Neuronal stem cell (in vitro differentiated cells): ENCODE data around the gene TIMM10.

ENCODE experiments used
- DNase-seq: peaks from one replicate; pipeline ENCODE4 v3.0.0-alpha.2; 2013; ENCODE audit warnings: low spot score
- H2AFZ ChIP-seq: one replicate; pipeline ENCODE4 v1.6.1; 2013; ENCODE audit warnings: mild to moderate bottlenecking, low read length, inconsistent platforms
- H2AK5ac ChIP-seq: 2 replicates; pipeline ENCODE4 v1.6.1; 2013; ENCODE audit warnings: low read depth, mild to moderate bottlenecking, inconsistent platforms, low read length, moderate library complexity, mixed read lengths
- H2BK120ac ChIP-seq: 2 replicates; pipeline ENCODE4 v1.6.1; 2013; ENCODE audit warnings: low read depth, mild to moderate bottlenecking, inconsistent platforms, low read length, moderate library complexity, mixed read lengths
- H2BK12ac ChIP-seq: one replicate; pipeline ENCODE4 v1.6.1; 2013; ENCODE audit warnings: low read length, inconsistent platforms
- H2BK15ac ChIP-seq: 2 replicates; pipeline ENCODE4 v1.6.1; 2013; ENCODE audit warnings: mild to moderate bottlenecking, low read length, inconsistent platforms, mixed read lengths
- H2BK5ac ChIP-seq: one replicate; pipeline ENCODE4 v1.6.1; 2013; ENCODE audit warnings: inconsistent platforms, mild to moderate bottlenecking, low read length, moderate library complexity
- H3K14ac ChIP-seq: one replicate; pipeline ENCODE4 v1.6.1; 2013; ENCODE audit warnings: low read length, inconsistent platforms
- H3K18ac ChIP-seq: 2 replicates; pipeline ENCODE4 v1.6.1; 2013; ENCODE audit warnings: low read length, inconsistent platforms
- H3K23ac ChIP-seq: 2 replicates; pipeline ENCODE4 v1.6.1; 2013; ENCODE audit warnings: low read depth, mild to moderate bottlenecking, mixed read lengths, low read length, inconsistent platforms; ENCODE audit not compliant: poor library complexity
- H3K27ac ChIP-seq: replicated peaks from 3 replicates; pipeline ENCODE4 v1.5.1; 2013; ENCODE audit warnings: low read length, inconsistent platforms
- H3K27me3 ChIP-seq, 3 experiments: 2 replicates each; pipeline ENCODE4 v1.6.1; 2013; ENCODE audit warnings: low read length in 3 of 3, mild to moderate bottlenecking in 2 of 3, inconsistent platforms in 1 of 3, low read depth in 1 of 3, mixed read lengths in 1 of 3, moderate library complexity in 1 of 3; ENCODE audit not compliant: control insufficient read depth in 3 of 3, insufficient read depth in 3 of 3
- H3K36me3 ChIP-seq, 2 donors: replicated peaks in 1 of 2; 2 replicates each; pipeline ENCODE4 v1.6.1; 2013; ENCODE audit warnings: low read length in 2 of 2; ENCODE audit not compliant: control insufficient read depth in 2 of 2, insufficient read depth in 2 of 2
- H3K4ac ChIP-seq: 2 replicates; pipeline ENCODE4 v1.6.1; 2013; ENCODE audit warnings: inconsistent platforms, mild to moderate bottlenecking, low read length, moderate library complexity
- H3K4me1 ChIP-seq, 2 donors: 1 replicate in 1 of 2; 2 replicates in 1 of 2; pipeline ENCODE4 v1.6.1; 2013; ENCODE audit warnings: low read length in 2 of 2, low read depth in 1 of 2; ENCODE audit not compliant: control insufficient read depth in 2 of 2, insufficient read depth in 1 of 2
- H3K4me2 ChIP-seq: one replicate; pipeline ENCODE4 v1.6.1; 2013; ENCODE audit warnings: mild to moderate bottlenecking, low read length, inconsistent platforms; ENCODE audit not compliant: insufficient read depth, poor library complexity, severe bottlenecking
- H3K4me3 ChIP-seq, 2 donors: 2 replicates each; pipeline ENCODE4 v1.5.1; 2013; ENCODE audit warnings: low read length in 2 of 2, mild to moderate bottlenecking in 2 of 2, inconsistent platforms in 1 of 2, moderate library complexity in 1 of 2
- H3K79me1 ChIP-seq: one replicate; pipeline ENCODE4 v1.6.1; 2013; ENCODE audit warnings: low read depth, mild to moderate bottlenecking, inconsistent platforms, low read length, moderate library complexity
- H3K9ac ChIP-seq: one replicate; pipeline ENCODE4 v1.6.1; 2013; ENCODE audit warnings: mild to moderate bottlenecking, low read depth, low read length, inconsistent platforms; ENCODE audit not compliant: poor library complexity
- H3K9me3 ChIP-seq, 2 donors: replicated peaks in 1 of 2; 2 replicates each; pipeline versions ENCODE3 to v1.6.1; 2013; ENCODE audit warnings: low read length in 2 of 2, mild to moderate bottlenecking in 2 of 2, inconsistent platforms in 1 of 2, low read depth in 1 of 2, mixed read lengths in 1 of 2, moderate library complexity in 1 of 2; ENCODE audit not compliant: control insufficient read depth in 2 of 2, insufficient read depth in 1 of 2
- H4K8ac ChIP-seq: one replicate; pipeline ENCODE4 v1.6.1; 2013; ENCODE audit warnings: low read depth, mild to moderate bottlenecking, inconsistent platforms, low read length, moderate library complexity
- H4K91ac ChIP-seq: one replicate; pipeline ENCODE4 v1.6.1; 2013; ENCODE audit warnings: low read length, low read depth, mild to moderate bottlenecking, inconsistent platforms; ENCODE audit not compliant: poor library complexity
- WGBS, 2 donors: extraction: QIAGEN DNeasy Blood & Tissue Kit; methylation state at CpG; one replicate each; pipeline ENCODE4 v1.1.7; 2013; ENCODE audit warnings: missing lambda C conversion rate in 2 of 2, mixed read lengths in 1 of 2; ENCODE audit not compliant: insufficient read length in 2 of 2, insufficient replicate concordance in 1 of 2; ENCODE audit errors: extremely low coverage in 2 of 2; 5-methylcytosine and 5-hydroxymethylcytosine counted together

Gene TIMM10

DNA sequence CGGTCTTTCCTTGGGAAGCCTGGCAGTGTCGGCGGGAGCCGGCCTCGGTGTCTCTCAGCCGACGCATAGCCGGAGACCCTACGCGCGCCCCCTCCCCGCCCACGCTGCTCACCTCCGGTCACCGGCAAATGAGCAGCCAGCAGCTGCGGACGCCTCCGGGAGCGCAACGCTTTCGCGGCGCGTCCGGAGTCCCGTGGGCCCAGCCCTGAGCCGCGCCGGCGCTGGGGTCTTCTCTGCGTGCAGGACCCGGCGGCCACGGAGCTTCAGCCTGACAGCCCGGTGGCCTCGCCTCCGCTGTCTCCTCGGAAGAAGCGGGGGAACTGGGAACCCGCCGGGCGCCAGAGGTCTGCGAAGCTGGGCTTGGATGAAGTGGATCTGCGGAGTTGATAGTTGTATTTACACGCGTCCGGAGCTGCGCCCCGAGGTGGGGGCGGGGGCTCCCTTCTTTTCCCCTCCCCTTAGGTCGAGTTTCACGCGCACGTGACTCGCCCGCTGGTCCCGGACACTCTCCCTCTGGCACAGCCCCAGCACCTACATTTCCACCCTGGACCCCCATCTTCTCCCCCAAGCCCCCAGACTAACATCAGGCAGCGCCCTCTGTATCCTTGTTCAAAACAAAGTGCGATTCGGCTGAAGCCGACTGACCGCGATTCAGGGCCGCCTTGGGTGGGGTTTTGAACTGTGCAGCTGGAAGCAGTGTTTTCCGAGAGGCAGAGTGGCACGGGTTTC, 15.1 kb downstream of the TIMM10 start, which contains the start of gene SLC43A1:
SLC43A1 (minus strand) TSS at position 371 of the 729 bp plus-strand sequence. CDS start 1,591 bp downstream, outside the sequence.
- H2AK5ac ChIP-seq, result peak within 1 kb of the TSS; percentile 73
- peak within 1 kb of the TSS; percentile 98 for H3K4me2 ChIP-seq
- H2BK15ac ChIP-seq, result peak within 1 kb of the TSS; percentile 24
- H3K27me3 ChIP-seq, result peaks cover 0 to 49% (median 22%) of the 10 kb centered on the region in 3 experiments
- no CpG with 5 or more reads among the region's 66 CpGs for WGBS, 2 donors
- H3K79me1 ChIP-seq, result peaks cover 1% of the 10 kb centered on the region
- peak within 1 kb of the TSS; percentile 92 for H3K18ac ChIP-seq
- peak within 1 kb of the TSS; percentile 50 for H3K14ac ChIP-seq
- peak within 1 kb of the TSS; percentile 8 for H2BK12ac ChIP-seq
- H3K23ac ChIP-seq, result peak within 1 kb of the TSS; percentile 94
- no peak within 1 kb of the TSS for H4K91ac ChIP-seq
- H3K4me1 ChIP-seq, result peaks cover 4 to 7% of the 10 kb centered on the region in 2 donors
- H2BK5ac ChIP-seq, result peak within 1 kb of the TSS; percentile 92
- H3K9me3 ChIP-seq, result no peaks in the 10 kb centered on the region
- H3K4me3 ChIP-seq, result peak within 1 kb of the TSS; percentile 56 to 82
- H2AFZ ChIP-seq, result peak within 1 kb of the TSS; percentile 92
- H3K36me3 ChIP-seq, result no peaks in the 10 kb centered on the region
- DNase-seq, result no peak
- H3K4ac ChIP-seq, result no peak within 1 kb of the TSS
- peak within 1 kb of the TSS; percentile 40 for H3K9ac ChIP-seq
- H4K8ac ChIP-seq, result no peak within 1 kb of the TSS
- H2BK120ac ChIP-seq, result no peak within 1 kb of the TSS
- H3K27ac ChIP-seq, result no peak within 1 kb of the TSS

DNA sequence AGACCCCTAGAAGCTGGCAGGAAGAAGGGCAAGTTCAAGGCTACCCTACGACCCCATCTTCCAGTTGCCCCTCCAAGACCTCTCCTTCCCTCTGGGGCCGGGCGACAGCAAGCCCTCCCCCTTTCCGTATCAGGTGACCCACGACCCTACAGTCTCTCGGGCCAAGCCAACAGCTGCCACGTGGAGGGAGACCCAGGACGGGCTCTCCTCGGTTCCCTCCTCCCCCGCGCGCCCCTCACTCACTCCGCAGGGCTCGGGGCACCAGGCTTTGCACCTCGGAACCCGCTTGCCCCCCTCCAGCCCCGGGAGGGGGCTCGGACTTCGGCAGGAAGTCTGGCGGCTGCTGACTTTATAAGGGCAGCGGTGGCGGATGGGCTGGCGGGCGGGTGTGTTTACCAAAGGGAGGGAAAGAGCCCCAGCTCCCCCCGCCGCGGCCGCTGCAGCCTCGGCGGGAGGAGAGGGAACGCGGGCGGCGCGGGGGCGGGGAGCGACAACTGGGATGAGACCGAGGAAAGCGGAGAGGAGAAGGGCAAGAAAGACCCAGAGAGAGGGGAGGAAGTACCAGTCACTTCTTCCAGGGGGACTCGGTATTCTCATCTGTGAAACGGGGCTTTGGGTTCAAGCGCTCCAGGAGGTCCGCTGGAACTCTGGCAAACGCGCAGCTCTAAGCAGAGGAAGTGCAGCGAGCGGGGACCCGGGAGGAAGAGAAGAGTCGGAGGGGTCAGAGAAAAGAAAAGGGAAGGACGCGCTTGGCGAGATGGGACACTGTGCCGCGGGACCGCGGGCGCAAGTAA, 15.8 kb downstream of the TIMM10 start:
- peak overlapping the region; percentile 98 for H3K4me2 ChIP-seq
- H4K8ac ChIP-seq, result no peak overlapping the region
- no peak for DNase-seq
- peak overlapping the region; percentile 92 for H2BK5ac ChIP-seq
- H3K4me3 ChIP-seq, result peak overlapping the region; percentile 56 to 82
- H3K9ac ChIP-seq, result peak overlapping the region; percentile 40
- no peaks in the 10 kb centered on the region for H3K9me3 ChIP-seq
- peak overlapping the region; percentile 24 for H2BK15ac ChIP-seq
- H3K27me3 ChIP-seq, result peaks cover 0 to 49% (median 22%) of the 10 kb centered on the region in 3 experiments
- H3K4ac ChIP-seq, result no peak overlapping the region
- peak overlapping the region; percentile 92 for H2AFZ ChIP-seq
- no peaks in the 10 kb centered on the region for H3K36me3 ChIP-seq
- H3K4me1 ChIP-seq, result peaks cover 4 to 7% of the 10 kb centered on the region in 2 donors
- H3K18ac ChIP-seq, result peak overlapping the region; percentile 92
- peak overlapping the region; percentile 50 for H3K14ac ChIP-seq
- H4K91ac ChIP-seq, result no peak overlapping the region
- peak overlapping the region; percentile 73 for H2AK5ac ChIP-seq
- WGBS, 2 donors, result no CpG with 5 or more reads among the region's 57 CpGs
- H3K23ac ChIP-seq, result peak overlapping the region; percentile 94
- peaks cover 1% of the 10 kb centered on the region for H3K79me1 ChIP-seq
- H2BK120ac ChIP-seq, result no peak overlapping the region
- peak overlapping the region; percentile 35 for H2BK12ac ChIP-seq
- H3K27ac ChIP-seq, result no peak overlapping the region

DNA sequence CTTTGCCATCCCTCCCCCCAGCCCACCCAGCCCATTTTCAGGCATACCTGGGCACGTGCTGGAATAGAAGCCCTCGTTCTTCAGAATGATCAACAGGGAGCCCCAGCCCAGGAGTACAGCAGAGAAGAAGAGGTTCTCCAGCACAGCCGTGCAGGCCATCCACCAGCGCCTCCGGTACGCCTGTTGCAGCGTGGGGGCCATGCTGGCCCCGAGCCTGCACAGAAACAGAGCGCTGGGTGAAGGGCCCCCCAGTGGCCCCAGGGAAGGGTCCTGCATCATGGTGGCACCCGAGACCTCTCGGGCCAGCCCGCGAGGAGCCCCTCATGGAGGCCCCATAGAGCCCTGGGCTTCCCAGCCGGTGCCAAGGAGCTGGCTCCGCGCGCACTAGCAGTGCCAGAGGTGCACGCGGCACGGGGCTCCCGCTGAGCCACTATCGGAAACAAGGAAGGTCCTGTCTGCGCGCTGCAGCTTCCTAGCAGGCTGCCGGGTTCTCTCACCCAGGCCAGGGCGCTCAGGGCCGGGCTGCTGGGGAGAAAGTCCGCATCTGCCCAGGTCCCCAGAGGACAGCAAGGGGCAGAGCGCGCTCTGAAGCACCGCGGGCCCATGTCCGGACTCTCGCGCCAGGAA, 16.5 kb downstream of the TIMM10 start:
- H3K9me3 ChIP-seq, result no peaks in the 10 kb centered on the region
- H3K79me1 ChIP-seq, result peaks cover 1% of the 10 kb centered on the region
- WGBS, 2 donors, result no CpG with 5 or more reads among the region's 35 CpGs
- H2BK12ac ChIP-seq, result peak overlapping the region; percentile 35
- no peak overlapping the region for H4K91ac ChIP-seq
- H3K4ac ChIP-seq, result no peak overlapping the region
- no peak overlapping the region for H4K8ac ChIP-seq
- H3K9ac ChIP-seq, result no peak overlapping the region
- peak overlapping the region; percentile 73 for H2AK5ac ChIP-seq
- no peaks in the 10 kb centered on the region for H3K36me3 ChIP-seq
- no peak overlapping the region for H3K14ac ChIP-seq
- H3K4me3 ChIP-seq, result peak overlapping the region; percentile 56 to 82
- no peak for DNase-seq
- peak overlapping the region; percentile 92 for H2BK5ac ChIP-seq
- H3K27me3 ChIP-seq, result peaks cover 0 to 49% (median 22%) of the 10 kb centered on the region in 3 experiments
- no peak overlapping the region for H2BK120ac ChIP-seq
- peak overlapping the region; percentile 92 for H2AFZ ChIP-seq
- H3K23ac ChIP-seq, result no peak overlapping the region
- peak overlapping the region; percentile 24 for H2BK15ac ChIP-seq
- H3K27ac ChIP-seq, result no peak overlapping the region
- peak overlapping the region; percentile 92 for H3K18ac ChIP-seq
- H3K4me1 ChIP-seq, result peaks cover 4 to 7% of the 10 kb centered on the region in 2 donors
- H3K4me2 ChIP-seq, result peak overlapping the region; percentile 98
